Activated T-helper 17 cell treated with anti-CD3 and anti-CD28 coated beads, Interleukin-2, amount 50 U/mL, for 72 hours (primary cell): Measurements from ENCODE around the gene RFLNA. TPM values are rescaled to one million over a fixed set of nuclear protein-coding genes. Genes with fewer than 3 reads are reported as not detected.

Source experiments
- ATAC-seq: fragments of 150-1000 bp; cut with Tn5 transposase; replicated peaks from 2 replicates; pipeline ENCODE4 v1.10.0; 2021; ENCODE audit warnings: mild to moderate bottlenecking, moderate library complexity
- H3K27ac Mint-ChIP-seq: one replicate; pipeline ENCODE4 v1.8.0; 2022; ENCODE audit warnings: mixed read lengths
- H3K27me3 Mint-ChIP-seq: one replicate; pipeline ENCODE4 v1.8.0; 2022; ENCODE audit warnings: mixed read lengths
- H3K36me3 Mint-ChIP-seq: one replicate; pipeline ENCODE4 v1.8.0; 2022; ENCODE audit warnings: low read depth, mild to moderate bottlenecking, mixed read lengths
- H3K4me1 Mint-ChIP-seq: one replicate; pipeline ENCODE4 v1.8.0; 2022; ENCODE audit warnings: mixed read lengths
- H3K4me3 Mint-ChIP-seq: one replicate; pipeline ENCODE4 v1.8.0; 2022; ENCODE audit warnings: mild to moderate bottlenecking, mixed read lengths
- H3K9me3 Mint-ChIP-seq: one replicate; pipeline ENCODE4 v1.8.0; 2022; ENCODE audit warnings: mixed read lengths
- total RNA-seq, 2 donors: library from RNA; stranded (reverse); gene quantifications; one replicate each; pipeline ENCODE4 v1.2.3, GENCODE V29; 2022

Gene RFLNA
- total RNA-seq, 2 donors from 2014 or later = not detected

DNA sequence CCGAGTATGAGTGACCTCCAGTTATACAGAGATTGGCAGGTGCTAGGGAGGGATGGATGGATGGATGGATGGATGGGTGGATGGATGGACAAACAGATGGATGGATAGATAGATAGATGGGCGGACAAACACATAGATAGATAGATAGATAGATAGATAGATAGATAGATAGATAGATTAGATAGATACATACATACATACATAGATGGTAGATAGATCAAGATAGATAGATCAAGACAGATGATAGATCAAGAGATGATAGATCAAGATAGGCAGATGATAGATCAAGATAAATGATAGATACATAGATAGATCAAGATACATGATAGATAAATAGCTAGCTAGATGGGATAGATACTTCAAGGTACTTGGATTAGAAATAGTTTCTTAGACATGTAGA, 18.6 kb upstream of the RFLNA start:
- Mint-ChIP-seq H3K4me1 (no peaks in the 10 kb centered on the region), H3K9me3 (no peaks in the 10 kb centered on the region)

DNA sequence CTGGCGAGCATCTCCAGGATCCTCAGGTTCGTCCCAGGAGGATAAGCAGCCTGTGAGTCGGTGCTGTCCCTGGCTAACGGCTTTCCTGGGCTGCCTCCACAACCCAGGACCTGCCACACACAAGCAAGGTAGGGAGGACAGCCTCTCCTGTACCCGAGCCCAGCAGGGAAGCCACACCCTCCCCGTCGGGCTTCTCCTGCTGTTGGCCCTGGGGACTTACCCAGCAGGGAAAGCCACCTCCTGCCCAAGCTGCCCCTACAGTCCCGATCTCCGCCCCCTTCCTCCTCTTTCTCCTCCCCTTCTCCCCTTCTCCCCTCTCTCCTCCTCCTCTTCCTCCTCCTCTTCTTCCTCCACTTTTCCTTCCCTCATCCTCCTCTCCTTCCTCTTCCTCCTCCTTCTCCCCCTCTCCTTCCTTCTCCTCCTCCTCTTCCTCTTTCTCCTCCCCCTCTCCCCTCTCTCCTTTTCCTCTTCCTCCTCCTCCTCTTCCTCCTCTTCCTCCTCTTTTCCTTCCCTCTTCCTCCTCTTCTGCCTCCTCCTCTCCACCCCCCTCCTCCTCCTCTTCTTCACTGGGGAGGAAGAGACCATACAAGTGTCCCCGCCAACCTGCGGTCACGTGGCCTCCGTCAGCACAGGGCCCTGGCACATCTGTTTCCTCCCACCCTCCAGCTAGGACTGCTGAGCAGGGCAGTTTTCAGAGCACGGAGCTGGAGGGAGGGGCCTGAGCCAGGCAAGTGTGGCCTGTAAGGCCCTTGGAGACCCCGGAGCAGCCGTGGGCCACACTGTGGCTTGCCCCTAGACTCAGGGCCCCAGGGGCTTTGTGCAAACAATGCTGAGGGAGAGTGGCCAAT, 17.3 kb upstream of the RFLNA start:
- Mint-ChIP-seq H3K36me3 (no peaks in the 10 kb centered on the region), H3K4me1 (no peaks in the 10 kb centered on the region), H3K27ac (no peak overlapping the region), H3K9me3 (no peaks in the 10 kb centered on the region), H3K4me3 (no peak overlapping the region), H3K27me3 (peaks cover 33% of the 10 kb centered on the region)
- no peak for ATAC-seq

More for the DNA sequence above, 18.6 kb upstream of the RFLNA start:
- no peak for ATAC-seq
- Mint-ChIP-seq H3K27me3 (peaks cover 25% of the 10 kb centered on the region), H3K27ac (no peak overlapping the region), H3K4me3 (no peak overlapping the region), H3K36me3 (no peaks in the 10 kb centered on the region)

DNA sequence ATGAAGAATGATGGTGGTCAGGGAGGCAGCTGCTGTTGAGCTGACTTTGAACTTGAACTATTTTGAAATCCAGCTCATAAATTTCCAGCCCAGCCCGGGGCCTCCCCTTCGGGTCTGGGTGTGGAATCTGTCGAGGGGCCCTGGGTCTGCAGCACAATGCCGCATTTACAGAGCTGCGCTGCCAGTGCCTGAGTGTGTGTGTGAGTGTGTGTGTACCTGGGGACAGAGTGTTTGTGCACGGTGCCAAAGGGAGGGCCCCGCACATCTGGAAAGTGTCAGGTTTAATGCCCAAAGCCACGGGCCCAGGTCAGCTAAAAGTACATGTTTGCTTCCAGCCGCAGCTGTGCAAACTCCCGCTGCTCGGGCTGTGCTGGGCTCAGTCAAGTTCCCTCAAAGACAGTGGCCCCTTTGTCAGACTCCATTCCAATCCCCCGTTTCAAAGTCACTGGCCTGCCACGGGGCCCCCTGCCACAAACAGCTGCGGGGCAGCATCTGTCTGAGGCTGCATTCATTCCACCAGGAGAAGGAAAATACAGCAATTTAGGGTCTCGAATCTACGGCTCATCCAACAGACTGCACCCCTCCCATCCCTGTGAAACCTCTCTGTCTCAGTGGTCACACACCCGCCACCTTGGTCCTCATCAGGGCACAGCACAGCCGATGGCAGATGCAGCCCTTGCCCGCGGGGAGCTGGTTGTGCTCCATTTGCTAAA, 16.3 kb upstream of the RFLNA start:
- no peak for ATAC-seq
- Mint-ChIP-seq H3K27me3 (peaks cover 33% of the 10 kb centered on the region), H3K36me3 (no peaks in the 10 kb centered on the region), H3K27ac (no peak overlapping the region), H3K4me3 (no peak overlapping the region), H3K9me3 (no peaks in the 10 kb centered on the region), H3K4me1 (no peaks in the 10 kb centered on the region)

DNA sequence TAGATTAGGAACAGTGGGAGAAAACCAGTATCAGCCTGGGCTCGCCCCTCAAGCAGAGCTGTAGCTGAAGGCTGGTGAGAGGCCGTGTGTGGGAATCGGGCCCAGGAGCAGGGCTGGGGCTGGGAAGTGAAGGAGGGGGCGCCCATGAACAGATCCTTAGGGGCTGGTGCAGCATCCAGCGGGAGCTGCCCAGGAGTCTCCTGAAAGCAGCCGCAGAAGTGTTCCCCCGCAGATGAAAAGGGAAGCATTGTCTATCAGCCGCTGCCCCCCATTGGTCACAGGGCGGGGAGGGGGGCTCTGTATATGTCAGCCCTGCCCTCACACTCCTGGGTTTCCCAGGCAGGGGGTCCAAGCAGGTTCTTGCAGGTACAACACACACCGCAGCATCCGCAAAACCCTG, 15.6 kb upstream of the RFLNA start:
- H3K27ac Mint-ChIP-seq = no peak overlapping the region
- ATAC-seq = no peak
- H3K4me1 Mint-ChIP-seq = no peaks in the 10 kb centered on the region
- no peaks in the 10 kb centered on the region for H3K36me3 Mint-ChIP-seq
- H3K4me3 Mint-ChIP-seq = no peak overlapping the region
- no peaks in the 10 kb centered on the region for H3K9me3 Mint-ChIP-seq
- H3K27me3 Mint-ChIP-seq = peaks cover 33% of the 10 kb centered on the region

DNA sequence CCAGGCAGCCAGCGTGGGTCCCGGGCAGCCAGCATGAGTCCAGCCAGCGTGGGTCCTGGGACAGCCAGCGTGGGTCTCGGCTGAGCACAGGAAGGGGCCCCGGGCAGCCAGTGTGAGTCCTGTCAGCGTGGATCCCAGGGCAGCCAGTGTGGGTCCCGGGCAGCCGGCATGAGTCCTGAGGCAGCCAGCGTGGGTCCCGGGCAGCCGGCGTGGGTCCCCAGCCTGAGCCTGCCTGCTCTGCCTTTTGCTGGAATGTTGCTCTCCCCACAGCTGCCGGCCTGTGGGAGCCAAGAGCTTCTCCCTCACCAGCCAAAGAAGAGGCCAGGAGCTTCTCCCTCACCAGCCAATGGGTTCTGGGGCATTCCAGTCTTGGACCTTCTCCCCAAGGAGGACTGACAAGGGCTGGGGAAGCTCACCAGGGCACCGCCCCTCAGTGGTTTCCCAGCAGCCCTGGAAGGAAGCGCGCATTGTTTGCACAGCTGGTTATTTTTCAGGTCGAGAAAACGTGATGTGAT, 15.0 kb upstream of the RFLNA start:
- peaks cover 32% of the 10 kb centered on the region for H3K27me3 Mint-ChIP-seq
- H3K4me1 Mint-ChIP-seq = no peaks in the 10 kb centered on the region
- ATAC-seq = no peak
- no peaks in the 10 kb centered on the region for H3K9me3 Mint-ChIP-seq
- no peak overlapping the region for H3K27ac Mint-ChIP-seq
- H3K36me3 Mint-ChIP-seq = no peaks in the 10 kb centered on the region
- H3K4me3 Mint-ChIP-seq = no peak overlapping the region

DNA sequence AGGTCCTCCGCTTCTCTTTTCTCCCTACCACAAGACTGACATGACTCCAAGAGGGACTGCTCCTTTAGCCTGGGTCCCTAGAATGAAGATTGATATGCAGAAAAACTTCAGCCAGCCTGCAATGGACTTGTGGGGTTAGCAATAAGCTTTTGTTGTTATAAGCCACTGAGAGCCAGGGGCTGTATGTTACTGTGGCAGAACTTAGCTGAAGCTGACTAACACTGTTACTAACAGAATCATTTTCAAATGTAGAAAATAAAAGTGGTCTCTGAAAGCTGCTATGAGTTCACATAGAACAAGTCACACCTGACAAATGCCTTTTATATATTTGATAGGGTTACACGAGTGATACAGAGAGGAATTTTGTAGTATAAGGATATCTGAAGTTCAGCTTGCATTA, 13.6 kb upstream of the RFLNA start:
- Mint-ChIP-seq H3K4me1 (no peaks in the 10 kb centered on the region), H3K27me3 (peaks cover 32% of the 10 kb centered on the region), H3K9me3 (peaks cover 8% of the 10 kb centered on the region), H3K36me3 (peaks cover 4% of the 10 kb centered on the region), H3K4me3 (no peak overlapping the region), H3K27ac (no peak overlapping the region)
- ATAC-seq = no peak

DNA sequence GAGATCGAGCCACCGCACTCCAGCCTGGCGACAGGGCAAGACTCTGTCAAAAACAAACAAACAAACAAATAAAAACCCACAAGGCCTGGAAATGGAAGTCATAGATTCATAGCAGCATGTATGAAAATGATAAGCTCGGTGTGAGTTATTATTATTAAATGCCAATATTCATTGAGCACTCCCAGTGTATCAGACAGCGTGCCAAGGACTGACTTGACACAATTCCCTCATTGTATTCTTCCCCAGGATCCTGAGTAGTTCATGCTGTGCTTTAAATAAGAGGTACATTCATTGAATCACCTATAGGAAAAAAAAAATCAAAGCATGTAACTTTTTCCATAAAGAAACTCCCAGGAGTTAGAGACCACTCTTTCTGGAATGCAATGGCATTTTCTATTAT, 12.6 kb upstream of the RFLNA start:
- no peaks in the 10 kb centered on the region for H3K4me1 Mint-ChIP-seq
- peaks cover 4% of the 10 kb centered on the region for H3K36me3 Mint-ChIP-seq
- no peak overlapping the region for H3K4me3 Mint-ChIP-seq
- H3K27ac Mint-ChIP-seq = no peak overlapping the region
- peaks cover 25% of the 10 kb centered on the region for H3K27me3 Mint-ChIP-seq
- ATAC-seq = no peak
- H3K9me3 Mint-ChIP-seq = peaks cover 8% of the 10 kb centered on the region

DNA sequence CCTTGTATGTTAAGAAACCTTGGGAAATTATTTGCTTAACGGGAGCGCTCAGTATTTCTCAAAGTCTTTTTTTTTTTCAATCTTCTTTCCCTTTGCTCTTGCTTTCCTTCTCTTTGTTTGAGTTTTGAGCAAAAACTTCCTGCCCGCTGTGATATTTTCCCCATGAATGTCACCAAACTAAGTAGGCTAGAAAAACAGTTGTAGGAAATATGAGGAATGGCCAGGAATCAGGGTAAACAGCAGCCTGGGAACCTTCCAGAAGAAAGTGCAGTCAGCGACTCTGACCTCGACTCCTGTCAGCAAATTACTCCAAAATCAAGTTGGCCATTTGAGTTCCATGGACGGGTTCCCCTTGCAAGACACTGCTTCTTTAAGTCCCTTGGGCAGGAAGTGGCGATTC, 11.6 kb upstream of the RFLNA start:
- Mint-ChIP-seq H3K9me3 (peaks cover 8% of the 10 kb centered on the region), H3K4me1 (no peaks in the 10 kb centered on the region), H3K27me3 (peaks cover 27% of the 10 kb centered on the region), H3K27ac (no peak overlapping the region), H3K36me3 (peaks cover 4% of the 10 kb centered on the region), H3K4me3 (no peak overlapping the region)
- ATAC-seq = no peak

DNA sequence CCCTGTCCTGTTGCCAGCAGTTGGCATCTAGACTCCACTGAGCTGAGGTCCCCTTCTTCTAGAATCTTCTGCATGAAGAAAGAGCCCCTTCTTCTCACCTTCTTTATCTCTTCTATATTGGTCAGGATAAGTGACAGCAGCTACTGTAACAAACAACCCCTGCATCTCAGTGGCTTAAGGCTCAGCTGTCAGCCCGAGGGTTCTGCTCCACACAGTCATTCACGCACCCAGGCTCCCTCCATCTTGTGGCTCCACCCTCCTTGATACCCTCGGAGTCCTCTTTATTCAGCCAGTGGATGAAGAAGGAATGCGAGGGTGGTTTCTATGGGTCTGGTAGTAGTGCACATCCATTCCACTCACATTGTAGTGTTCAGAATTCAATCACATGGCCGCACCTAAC, 10.5 kb upstream of the RFLNA start:
- Mint-ChIP-seq H3K36me3 (peaks cover 4% of the 10 kb centered on the region), H3K27me3 (peaks cover 26% of the 10 kb centered on the region), H3K4me3 (no peak overlapping the region), H3K4me1 (no peaks in the 10 kb centered on the region), H3K9me3 (peaks cover 8% of the 10 kb centered on the region), H3K27ac (no peak overlapping the region)
- no peak for ATAC-seq

DNA sequence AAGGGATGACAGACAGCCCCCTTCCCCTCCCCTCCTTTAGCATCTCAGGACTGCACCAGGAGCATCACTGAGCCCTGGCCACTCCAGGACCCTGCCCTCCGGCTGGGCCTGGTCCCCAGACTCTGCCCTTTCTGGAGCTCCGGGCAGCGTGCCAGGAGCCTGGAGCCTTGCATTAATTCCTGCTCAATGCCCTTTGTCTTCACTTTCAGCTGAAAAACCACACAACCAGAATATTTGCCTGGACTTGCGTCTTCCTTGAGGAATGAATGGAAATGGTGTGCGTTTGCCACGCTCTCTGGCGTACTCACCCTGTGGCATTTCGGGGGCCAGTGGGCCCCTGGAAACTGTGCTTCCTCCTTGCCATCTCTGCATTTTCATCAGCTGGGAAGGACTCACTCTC, 8.5 kb upstream of the RFLNA start:
- peaks cover 4% of the 10 kb centered on the region for H3K36me3 Mint-ChIP-seq
- no peak overlapping the region for H3K4me3 Mint-ChIP-seq
- no peak overlapping the region for H3K27ac Mint-ChIP-seq
- no peak for ATAC-seq
- H3K9me3 Mint-ChIP-seq = peaks cover 8% of the 10 kb centered on the region
- H3K4me1 Mint-ChIP-seq = no peaks in the 10 kb centered on the region
- peaks cover 25% of the 10 kb centered on the region for H3K27me3 Mint-ChIP-seq

DNA sequence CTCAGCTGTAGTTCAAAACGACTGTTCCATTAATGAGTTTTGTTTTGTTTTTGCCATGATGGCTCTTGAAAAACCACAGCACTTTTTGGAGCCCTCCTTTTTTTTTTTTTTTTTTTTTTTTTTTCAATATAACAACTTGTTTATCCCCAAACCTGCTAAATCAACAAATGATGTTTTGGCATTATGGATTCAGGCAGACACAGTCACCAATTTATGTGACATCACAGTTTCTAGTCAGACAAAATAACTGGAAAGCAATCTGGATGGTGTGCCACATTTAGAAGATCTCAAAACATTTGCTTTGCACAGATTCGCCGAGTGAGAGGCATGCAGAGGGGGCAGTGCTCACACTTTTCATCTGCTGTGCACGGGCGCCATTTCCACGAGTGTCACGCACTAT, 7.9 kb upstream of the RFLNA start:
- no peak overlapping the region for H3K4me3 Mint-ChIP-seq
- H3K4me1 Mint-ChIP-seq = no peaks in the 10 kb centered on the region
- no peak for ATAC-seq
- no peak overlapping the region for H3K27ac Mint-ChIP-seq
- H3K36me3 Mint-ChIP-seq = peaks cover 4% of the 10 kb centered on the region
- H3K27me3 Mint-ChIP-seq = peaks cover 19% of the 10 kb centered on the region
- peaks cover 8% of the 10 kb centered on the region for H3K9me3 Mint-ChIP-seq

DNA sequence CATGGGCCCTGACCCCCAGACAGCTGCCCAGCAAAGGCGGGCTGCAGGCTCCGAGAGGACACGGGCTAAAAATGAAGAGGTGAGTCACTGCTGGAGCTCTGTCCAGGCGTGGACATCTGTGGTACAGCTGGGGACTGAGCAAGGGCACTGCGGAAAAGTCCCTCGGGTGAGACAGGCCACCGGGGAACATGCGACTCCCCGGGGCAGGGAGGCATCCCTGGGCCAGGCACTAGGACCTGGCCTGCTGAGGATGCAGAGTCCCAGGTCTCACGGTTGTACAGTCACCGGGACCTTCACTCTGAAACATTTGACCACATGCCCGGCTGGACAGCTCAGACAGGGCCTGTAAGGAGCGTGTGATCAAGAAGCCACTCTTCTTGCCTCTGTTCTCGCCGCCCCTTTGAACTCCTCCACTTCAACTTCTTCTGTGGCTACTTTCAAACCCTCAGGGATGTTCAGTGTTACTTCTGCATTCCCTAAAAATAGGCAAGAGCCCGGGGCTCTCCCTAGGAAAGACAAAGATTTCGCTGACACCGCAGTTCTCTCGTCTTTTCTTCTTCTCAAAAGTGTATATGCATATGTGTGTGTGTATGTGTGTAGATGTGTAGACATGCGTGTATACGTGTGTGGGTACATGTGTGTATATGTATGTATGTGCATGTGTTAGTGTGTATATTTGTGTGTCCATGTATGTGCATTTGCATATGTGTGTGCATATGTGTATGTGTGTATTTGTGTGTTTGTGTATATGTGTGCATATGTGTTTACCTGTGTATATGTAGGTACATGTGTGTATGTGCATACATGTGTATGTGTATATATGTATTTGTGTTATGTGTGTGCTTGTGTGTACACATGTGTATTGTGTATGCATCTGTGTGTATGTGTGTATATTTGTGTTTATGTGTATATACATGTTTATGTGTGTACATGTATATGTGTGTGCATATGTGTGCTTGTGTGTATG, 5.0 kb upstream of the RFLNA start:
- ATAC-seq = no peak
- Mint-ChIP-seq H3K36me3 (peaks cover 4% of the 10 kb centered on the region), H3K27ac (no peak overlapping the region), H3K9me3 (peaks cover 8% of the 10 kb centered on the region), H3K27me3 (peaks cover 27% of the 10 kb centered on the region), H3K4me1 (no peaks in the 10 kb centered on the region), H3K4me3 (no peak overlapping the region)

DNA sequence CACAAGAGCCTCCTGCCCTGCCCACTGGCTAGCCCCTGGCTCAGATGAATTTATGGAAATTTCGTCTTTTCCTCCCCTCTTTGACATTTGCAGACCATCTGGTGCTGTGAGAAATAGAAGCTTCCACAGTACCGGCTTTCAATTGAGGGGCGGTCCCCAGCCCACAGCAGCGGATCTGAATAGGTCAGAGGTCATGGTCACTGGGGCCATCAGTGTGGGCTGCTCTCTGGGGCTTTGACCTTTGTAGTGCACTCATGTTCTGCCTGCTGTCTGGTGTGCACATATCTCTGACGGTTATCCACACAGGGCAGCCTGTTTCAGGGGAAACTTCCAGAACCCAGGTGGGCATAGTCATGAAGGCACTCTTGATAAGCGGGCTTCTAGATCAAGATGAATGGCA, 2.5 kb upstream of the RFLNA start:
- no peaks in the 10 kb centered on the region for H3K36me3 Mint-ChIP-seq
- no peaks in the 10 kb centered on the region for H3K4me1 Mint-ChIP-seq
- H3K4me3 Mint-ChIP-seq = no peak overlapping the region
- no peak overlapping the region for H3K27ac Mint-ChIP-seq
- no peaks in the 10 kb centered on the region for H3K9me3 Mint-ChIP-seq
- no peak for ATAC-seq
- H3K27me3 Mint-ChIP-seq = peaks cover 28% of the 10 kb centered on the region

DNA sequence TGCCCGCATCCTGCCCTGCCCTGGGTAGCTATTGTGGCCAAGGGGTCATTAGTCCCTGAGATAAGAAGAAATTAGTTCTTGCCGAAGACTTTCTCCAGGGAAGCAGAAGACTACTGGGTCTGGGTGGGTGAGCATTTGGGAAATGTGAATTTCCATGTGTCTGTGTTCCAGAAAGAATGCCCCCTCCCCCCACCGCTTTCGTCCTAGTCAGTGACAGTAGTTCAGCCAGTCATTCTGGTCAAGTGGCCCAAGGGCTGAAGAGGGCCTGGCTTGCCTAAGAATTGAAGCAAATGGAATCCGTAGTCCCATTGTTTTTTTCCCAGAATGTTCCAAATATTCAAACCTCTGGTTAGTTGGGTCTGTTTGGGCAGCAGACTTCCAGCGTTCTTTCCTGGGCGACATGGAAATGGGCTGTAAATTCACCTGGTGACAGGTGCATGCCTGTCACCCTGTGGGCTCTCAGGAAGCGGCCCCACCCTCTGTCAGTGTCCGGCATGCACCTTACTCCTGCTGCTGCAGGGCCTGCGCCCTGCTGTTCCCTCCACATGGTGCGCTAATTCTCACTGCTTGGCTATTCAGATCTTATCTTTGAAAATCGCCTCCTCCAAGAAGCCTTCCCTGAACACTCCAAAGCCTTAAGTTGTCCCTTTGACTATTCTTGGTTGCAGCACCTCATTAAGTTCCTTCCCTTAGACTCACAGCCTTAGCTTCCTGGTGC, 1.4 kb upstream of the RFLNA start:
- H3K27ac Mint-ChIP-seq = no peak overlapping the region
- H3K4me1 Mint-ChIP-seq = no peaks in the 10 kb centered on the region
- peaks cover 29% of the 10 kb centered on the region for H3K27me3 Mint-ChIP-seq
- ATAC-seq = no peak
- H3K36me3 Mint-ChIP-seq = no peaks in the 10 kb centered on the region
- H3K4me3 Mint-ChIP-seq = no peak overlapping the region
- H3K9me3 Mint-ChIP-seq = no peaks in the 10 kb centered on the region
